Sigmoid colon (tissue), 7 donors: ENCODE results near the gene NR1D2. TPM values are rescaled to one million over a fixed set of nuclear protein-coding genes. Genes with fewer than 3 reads are reported as not detected.

Source experiments
- DNase-seq: peaks from one replicate; pipeline ENCODE4 v3.0.0-alpha.2; 2019
- H3K27ac ChIP-seq, 4 donors: fragments of 200-600 bp; sonication (generic); one replicate each; pipeline ENCODE4 v1.5.1; 2016 to 2019; ENCODE audit warnings: mild to moderate bottlenecking in 1 of 4
- H3K27me3 ChIP-seq, 3 donors: fragments of 200-600 bp; sonication (generic); one replicate each; pipeline ENCODE4 v1.5.1; 2019; ENCODE audit warnings: mild to moderate bottlenecking in 1 of 3
- H3K36me3 ChIP-seq, 4 donors: fragments of 200-600 bp; sonication (generic); one replicate each; pipeline ENCODE4 v1.5.1; 2016 to 2019
- H3K4me1 ChIP-seq, 4 donors: fragments of 200-600 bp; sonication (generic); one replicate each; pipeline ENCODE4 v1.5.1; 2017 to 2019
- H3K4me3 ChIP-seq, 4 donors: fragments of 200-600 bp; sonication (generic); one replicate each; pipeline ENCODE4 v1.5.1; 2017 to 2019; ENCODE audit warnings: mild to moderate bottlenecking in 2 of 4, moderate library complexity in 1 of 4
- H3K9me3 ChIP-seq, 4 donors: fragments of 200-600 bp in 3 of 4; sonication (generic) in 3 of 4; one replicate each; pipeline versions ENCODE4 v1.5.1 to v1.6.1; 2013 to 2019
- EP300 ChIP-seq, 4 donors: sonication (generic); formaldehyde crosslinking; IDR thresholded peaks; one replicate each; pipeline ENCODE4 v1.6.1; 2017; ENCODE audit warnings: antibody characterized with exemption in 4 of 4
- POLR2A ChIP-seq, 2 donors: fragments of 450-650 bp; IDR thresholded peaks; one replicate each; pipeline ENCODE4 v1.6.1; 2016; ENCODE audit warnings: antibody characterized with exemption in 2 of 2, mild to moderate bottlenecking in 2 of 2, moderate library complexity in 2 of 2
- POLR2AphosphoS5 ChIP-seq, 4 donors: sonication (generic); formaldehyde crosslinking; IDR thresholded peaks; one replicate each; pipeline ENCODE4 v1.6.1; 2017; ENCODE audit warnings: antibody characterized with exemption in 4 of 4
- WGBS, 2 donors: extraction: QIAGEN DNeasy Blood & Tissue Kit; methylation state at CpG; one replicate each; pipeline ENCODE4 v1.1.7; 2013; 5-methylcytosine and 5-hydroxymethylcytosine counted together
- intact Hi-C: fragments of 100-400 bp; cut with DNase I; formaldehyde crosslinking; loops from one replicate; pipeline ENCODE4 v1.15.1; 2023
- polyA plus RNA-seq, 3 donors: library from polyadenylated mRNA; stranded (reverse); fragments of 200-250 nt; gene quantifications; one replicate each; pipeline ENCODE4 v1.2.3, GENCODE V29; 2013
- total RNA-seq, 4 donors: library from RNA; depleted of rRNA; stranded (reverse); fragments of >200 nt; gene quantifications; one replicate each; pipeline ENCODE4 v1.1.0, GENCODE V29; 2016
- TF ChIP-seq, protein P1 (sequence below), 4 experiments: fragments of 450-650 bp in 3 of 4; fragments of 200-600 bp in 1 of 4; IDR thresholded peaks; one replicate each; pipeline ENCODE4 v1.5.1; 2016 to 2019; ENCODE audit warnings: antibody characterized with exemption in 4 of 4, mild to moderate bottlenecking in 3 of 4, moderate library complexity in 2 of 4
- donor health status: healthy with polysubstance abuse.
- donor health status: Bipolar disorder and iron deficiency.
- donor health status: healthy.

The NR1D2 gene
- total and polyA plus RNA-seq, 7 donors = 7.7 to 63.7 (median 43.8) TPM

DNA sequence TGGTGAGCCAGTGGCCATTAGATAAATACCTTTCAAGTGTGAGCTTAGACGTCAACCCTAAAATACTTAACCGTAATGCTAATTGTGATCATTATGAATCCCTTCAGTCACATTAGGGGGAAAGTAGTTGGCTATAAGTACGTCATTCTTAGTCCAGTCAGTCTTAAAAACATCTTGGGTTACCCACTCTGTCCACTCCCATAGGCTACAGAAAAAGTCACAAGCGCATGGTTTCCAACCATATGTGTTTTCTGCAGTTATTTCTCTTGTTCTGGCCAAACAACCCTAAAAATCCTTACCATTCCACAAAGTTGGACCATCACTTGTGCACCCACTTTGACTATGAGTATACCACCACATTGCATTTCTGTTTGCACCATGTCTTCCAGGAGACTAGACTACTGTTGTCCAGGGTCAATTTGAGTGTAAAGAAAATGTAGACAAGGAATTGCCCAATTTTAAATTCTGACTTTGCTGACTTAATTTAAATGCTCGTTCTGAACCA, 24.9 kb upstream of the NR1D2 start:
- Histone ChIP-seq H3K4me3 (no peak overlapping the region), H3K36me3 (peaks cover 0 to 45% (median 17%) of the 10 kb centered on the region in 4 donors), H3K27me3 (no peaks in the 10 kb centered on the region), H3K4me1 (peaks cover 0 to 35% (median 32%) of the 10 kb centered on the region in 4 donors), H3K9me3 (no peaks in the 10 kb centered on the region), H3K27ac (peak overlapping the region in 1 of 4 donors; percentile 9)
- DNase-seq = no peak
- WGBS, 2 donors = 82 to 89% methylated on average over 5 of the region's 5 CpGs
- TF ChIP-seq EP300 (IDR thresholded peaks at IDR 0.05) = no peak
- TF ChIP-seq, protein P1, sequence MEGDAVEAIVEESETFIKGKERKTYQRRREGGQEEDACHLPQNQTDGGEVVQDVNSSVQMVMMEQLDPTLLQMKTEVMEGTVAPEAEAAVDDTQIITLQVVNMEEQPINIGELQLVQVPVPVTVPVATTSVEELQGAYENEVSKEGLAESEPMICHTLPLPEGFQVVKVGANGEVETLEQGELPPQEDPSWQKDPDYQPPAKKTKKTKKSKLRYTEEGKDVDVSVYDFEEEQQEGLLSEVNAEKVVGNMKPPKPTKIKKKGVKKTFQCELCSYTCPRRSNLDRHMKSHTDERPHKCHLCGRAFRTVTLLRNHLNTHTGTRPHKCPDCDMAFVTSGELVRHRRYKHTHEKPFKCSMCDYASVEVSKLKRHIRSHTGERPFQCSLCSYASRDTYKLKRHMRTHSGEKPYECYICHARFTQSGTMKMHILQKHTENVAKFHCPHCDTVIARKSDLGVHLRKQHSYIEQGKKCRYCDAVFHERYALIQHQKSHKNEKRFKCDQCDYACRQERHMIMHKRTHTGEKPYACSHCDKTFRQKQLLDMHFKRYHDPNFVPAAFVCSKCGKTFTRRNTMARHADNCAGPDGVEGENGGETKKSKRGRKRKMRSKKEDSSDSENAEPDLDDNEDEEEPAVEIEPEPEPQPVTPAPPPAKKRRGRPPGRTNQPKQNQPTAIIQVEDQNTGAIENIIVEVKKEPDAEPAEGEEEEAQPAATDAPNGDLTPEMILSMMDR (IDR thresholded peaks at IDR 0.05) = no peak
- TF ChIP-seq POLR2A (IDR thresholded peaks at IDR 0.05) = no peak
- no peak for TF ChIP-seq POLR2AphosphoS5 (IDR thresholded peaks at IDR 0.05)
- intact Hi-C loops = no loop called here

DNA sequence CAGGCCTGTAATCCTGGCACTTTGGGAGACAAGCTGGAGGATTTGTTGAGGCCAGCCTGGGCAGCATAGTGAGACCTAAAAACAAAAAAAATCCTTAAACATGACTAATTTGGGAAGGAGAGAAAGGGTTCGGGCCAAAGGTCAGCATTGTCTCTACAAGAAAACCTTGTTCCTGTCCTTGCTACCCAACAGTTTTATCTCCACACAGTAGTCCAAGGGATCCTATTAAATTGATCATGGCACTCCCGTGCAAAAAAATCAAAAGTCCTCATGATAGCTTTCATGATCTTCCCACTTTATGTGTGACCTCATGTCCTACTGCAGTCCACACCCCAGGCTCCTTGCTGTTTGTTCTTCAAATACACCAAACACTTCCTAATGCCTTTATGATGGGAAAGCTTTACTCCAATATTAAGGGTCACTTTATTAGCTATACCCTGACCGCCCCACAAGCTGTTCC, 24.0 kb upstream of the NR1D2 start:
- Histone ChIP-seq H3K4me1 (peaks cover 0 to 27% (median 23%) of the 10 kb centered on the region in 4 donors), H3K4me3 (no peak overlapping the region), H3K36me3 (peaks cover 0 to 45% (median 17%) of the 10 kb centered on the region in 4 donors), H3K27me3 (no peaks in the 10 kb centered on the region), H3K27ac (no peak overlapping the region), H3K9me3 (no peaks in the 10 kb centered on the region)
- intact Hi-C loops = no loop called here
- no peak for DNase-seq
- WGBS, 2 donors = 71 to 84% methylated on average over 3 of the region's 3 CpGs
- no peak for TF ChIP-seq EP300 (IDR thresholded peaks at IDR 0.05)
- TF ChIP-seq, protein P1 (IDR thresholded peaks at IDR 0.05) = no peak
- no peak for TF ChIP-seq POLR2AphosphoS5 (IDR thresholded peaks at IDR 0.05)
- no peak for TF ChIP-seq POLR2A (IDR thresholded peaks at IDR 0.05)

DNA sequence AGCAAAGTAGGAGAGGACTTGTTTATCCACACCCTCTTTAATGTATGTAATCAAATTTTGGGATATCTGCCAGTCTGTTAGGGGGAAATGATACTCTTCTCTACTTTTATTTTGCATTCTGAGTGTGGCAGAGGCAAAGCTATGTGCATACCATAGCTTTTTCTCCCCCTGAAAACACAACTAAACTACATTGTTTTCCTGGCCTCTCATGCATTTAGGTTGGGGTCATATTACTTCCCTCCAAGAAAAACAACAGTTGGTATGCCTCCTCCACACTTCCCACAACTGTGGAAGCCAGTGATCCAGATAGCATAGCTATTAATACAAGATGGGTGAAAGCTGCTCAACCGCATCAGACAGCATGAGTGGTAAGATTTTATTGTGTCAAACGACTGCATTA, 21.3 kb upstream of the NR1D2 start:
- no peaks in the 10 kb centered on the region for H3K9me3 ChIP-seq
- no peak for DNase-seq
- peaks cover 0 to 15% (median 10%) of the 10 kb centered on the region in 4 donors for H3K4me1 ChIP-seq
- TF ChIP-seq POLR2AphosphoS5 (IDR thresholded peaks at IDR 0.05) = no peak
- TF ChIP-seq EP300 (IDR thresholded peaks at IDR 0.05) = no peak
- 67 to 75% methylated on average over 2 of the region's 2 CpGs for WGBS, 2 donors
- H3K36me3 ChIP-seq = peaks cover 0 to 36% (median 10%) of the 10 kb centered on the region in 4 donors
- intact Hi-C loops = no loop called here
- H3K27ac ChIP-seq = no peak overlapping the region
- no peaks in the 10 kb centered on the region for H3K27me3 ChIP-seq
- H3K4me3 ChIP-seq = no peak overlapping the region

DNA sequence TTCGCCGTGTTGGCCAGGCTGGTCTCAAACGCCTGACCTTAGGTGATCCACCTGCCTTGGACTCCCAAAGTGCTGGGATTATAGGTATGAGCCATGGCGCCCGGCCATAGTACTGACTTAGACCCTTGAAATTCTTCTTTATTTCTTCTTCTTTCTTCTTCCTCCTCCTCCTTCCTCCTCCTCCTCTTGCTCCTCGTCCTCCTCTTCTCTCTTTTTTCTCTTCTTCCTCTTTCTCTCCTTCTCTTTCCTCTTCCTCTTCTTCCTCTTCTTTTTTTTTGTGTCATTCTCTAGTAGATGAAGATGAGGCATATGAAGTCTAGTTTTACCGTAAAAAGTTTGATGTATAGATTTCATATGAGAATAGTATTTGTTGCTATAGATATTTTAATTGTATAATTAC, 18.8 kb upstream of the NR1D2 start:
- Histone ChIP-seq H3K27me3 (no peaks in the 10 kb centered on the region), H3K36me3 (peaks cover 0 to 15% (median 0%) of the 10 kb centered on the region in 4 donors), H3K9me3 (no peaks in the 10 kb centered on the region), H3K27ac (no peak overlapping the region), H3K4me1 (no peaks in the 10 kb centered on the region), H3K4me3 (no peak overlapping the region)
- 90 to 93% methylated on average over 7 of the region's 7 CpGs for WGBS, 2 donors
- DNase-seq = no peak
- TF ChIP-seq POLR2AphosphoS5 (IDR thresholded peaks at IDR 0.05) (no peak), EP300 (IDR thresholded peaks at IDR 0.05) (no peak), POLR2A (IDR thresholded peaks at IDR 0.05) (no peak)
- TF ChIP-seq, protein P1 (IDR thresholded peaks at IDR 0.05) = no peak
- intact Hi-C loops = no loop called here

DNA sequence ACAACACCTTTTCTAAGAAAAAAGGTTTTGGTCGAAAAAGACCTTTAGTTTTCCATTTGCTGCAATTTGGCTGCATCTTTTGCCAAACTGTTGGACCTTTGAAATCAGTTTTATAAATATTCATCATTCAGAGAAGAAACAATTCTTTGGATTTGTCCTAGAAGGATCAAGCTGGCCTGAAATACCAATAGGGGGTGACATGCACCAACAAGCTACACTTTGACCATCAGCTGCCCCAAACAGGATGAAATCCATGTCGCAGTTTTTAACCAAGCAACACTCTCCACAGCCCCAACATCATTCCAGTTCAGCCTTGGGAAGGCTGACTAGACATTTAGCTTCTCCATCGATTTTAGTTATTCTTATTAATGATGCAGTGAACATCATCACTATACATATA, 18.4 kb upstream of the NR1D2 start:
- 92 to 93% methylated on average over 3 of the region's 3 CpGs for WGBS, 2 donors
- no peak overlapping the region for H3K27ac ChIP-seq
- H3K27me3 ChIP-seq = no peaks in the 10 kb centered on the region
- H3K4me3 ChIP-seq = no peak overlapping the region
- TF ChIP-seq POLR2AphosphoS5 (IDR thresholded peaks at IDR 0.05) (no peak), EP300 (IDR thresholded peaks at IDR 0.05) (no peak), POLR2A (IDR thresholded peaks at IDR 0.05) (no peak)
- TF ChIP-seq, protein P1 (IDR thresholded peaks at IDR 0.05) = no peak
- no peaks in the 10 kb centered on the region for H3K9me3 ChIP-seq
- DNase-seq = no peak
- no peaks in the 10 kb centered on the region for H3K4me1 ChIP-seq
- intact Hi-C loops = no loop called here
- H3K36me3 ChIP-seq = peaks cover 0 to 12% (median 0%) of the 10 kb centered on the region in 4 donors
